Measurements from ENCODE around the gene SUPT3H. TPM values are rescaled to one million over a fixed set of nuclear protein-coding genes. Genes with fewer than 3 reads are reported as not detected.

Gene SUPT3H
- total and polyA plus RNA-seq, 2 donors (not counting 1 experiment from before 2014, with no cell fraction given): 5.5 to 12.4 TPM

DNA sequence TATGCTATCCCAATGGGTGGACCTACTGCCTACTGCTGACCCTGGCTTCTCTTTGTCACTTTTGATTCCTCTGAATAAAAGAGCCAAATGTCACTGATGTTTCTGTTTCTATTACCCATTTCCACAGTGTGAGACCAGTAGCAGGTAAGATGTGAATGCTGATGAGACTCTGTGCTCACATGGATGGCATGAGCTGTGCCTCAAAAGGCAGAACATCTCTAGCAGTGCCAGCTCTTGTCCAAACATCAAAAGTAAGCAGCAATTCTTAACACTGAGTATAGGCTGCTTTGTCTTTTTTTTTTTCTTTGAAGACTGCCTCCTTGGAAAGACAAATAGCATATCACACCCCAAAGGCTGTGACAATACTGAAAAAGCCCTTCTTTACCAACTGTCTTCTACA, 508.8 kb downstream of the SUPT3H start:
- Histone ChIP-seq H3K9ac (ENCODE audit: low read length) (no peak overlapping the region), H3K36me3 (replicated peaks in 1 of 2; ENCODE audit: control extremely low read depth in 1 of 2, control insufficient read depth in 1 of 2, extremely low read depth in 1 of 2, insufficient read depth in 2 of 2, low read length in 1 of 2) (no peaks in the 10 kb centered on the region), H3K4me2 (replicated peaks; ENCODE audit: low read depth, low read length, poor library complexity, severe bottlenecking) (no peak overlapping the region), H3K9me3 (ENCODE audit: control extremely low read depth in 1 of 3, control insufficient read depth in 2 of 3, insufficient read depth in 1 of 3, low read length in 2 of 3) (peaks cover 0 to 9% (median 6%) of the 10 kb centered on the region in 3 donors), H3K27me3 (replicated peaks in 1 of 4; ENCODE audit: control extremely low read depth in 1 of 4, control insufficient read depth in 3 of 4, insufficient read depth in 4 of 4, low read length in 3 of 4) (no peaks in the 10 kb centered on the region), H2AFZ (ENCODE audit: insufficient read depth, low read depth, low read length, poor library complexity, severe bottlenecking) (no peak overlapping the region), H3K27ac (ENCODE audit: low read length in 2 of 2) (no peak overlapping the region), H3K79me2 (ENCODE audit: control insufficient read depth, insufficient read depth, low read length) (no peaks in the 10 kb centered on the region), H3K4me3 (ENCODE audit: control extremely low read depth in 1 of 5, extremely low read depth in 1 of 5, insufficient read depth in 1 of 5, low read depth in 2 of 5, low read length in 4 of 5) (no peak overlapping the region), H3K4me1 (ENCODE audit: control insufficient read depth in 2 of 2, insufficient read depth in 2 of 2, low read length in 2 of 2) (peaks cover 4 to 12% of the 10 kb centered on the region in 2 donors), H4K20me1 (ENCODE audit: control insufficient read depth, insufficient read depth, low read length, poor library complexity, severe bottlenecking) (no peaks in the 10 kb centered on the region)
- CTCF ChIA-PET: interaction anchor here (0.7 kb wide), 1 partner anchor 8 kb away, joined by 3 read pairs; no protein-coding TSS in a partner anchor
- Mint-ChIP-seq H3K9me3 (ENCODE audit: insufficient read depth) (no peaks in the 10 kb centered on the region), H3K4me3 (no peak overlapping the region), H3K4me1 (peaks cover 14% of the 10 kb centered on the region), H3K27ac (no peak overlapping the region), H3K27me3 (no peaks in the 10 kb centered on the region)
- TF ChIP-seq, protein P1, sequence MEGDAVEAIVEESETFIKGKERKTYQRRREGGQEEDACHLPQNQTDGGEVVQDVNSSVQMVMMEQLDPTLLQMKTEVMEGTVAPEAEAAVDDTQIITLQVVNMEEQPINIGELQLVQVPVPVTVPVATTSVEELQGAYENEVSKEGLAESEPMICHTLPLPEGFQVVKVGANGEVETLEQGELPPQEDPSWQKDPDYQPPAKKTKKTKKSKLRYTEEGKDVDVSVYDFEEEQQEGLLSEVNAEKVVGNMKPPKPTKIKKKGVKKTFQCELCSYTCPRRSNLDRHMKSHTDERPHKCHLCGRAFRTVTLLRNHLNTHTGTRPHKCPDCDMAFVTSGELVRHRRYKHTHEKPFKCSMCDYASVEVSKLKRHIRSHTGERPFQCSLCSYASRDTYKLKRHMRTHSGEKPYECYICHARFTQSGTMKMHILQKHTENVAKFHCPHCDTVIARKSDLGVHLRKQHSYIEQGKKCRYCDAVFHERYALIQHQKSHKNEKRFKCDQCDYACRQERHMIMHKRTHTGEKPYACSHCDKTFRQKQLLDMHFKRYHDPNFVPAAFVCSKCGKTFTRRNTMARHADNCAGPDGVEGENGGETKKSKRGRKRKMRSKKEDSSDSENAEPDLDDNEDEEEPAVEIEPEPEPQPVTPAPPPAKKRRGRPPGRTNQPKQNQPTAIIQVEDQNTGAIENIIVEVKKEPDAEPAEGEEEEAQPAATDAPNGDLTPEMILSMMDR (IDR thresholded peaks at IDR 0.05): no peak
- no peak for TF ChIP-seq EZH2 (IDR thresholded peaks at IDR 0.05; ENCODE audit: borderline replicate concordance, insufficient read depth, low read depth, low read length, poor library complexity, severe bottlenecking)
- POLR2A ChIA-PET: no interaction called here
- intact Hi-C loops (cut with micrococcal nuclease): no loop called here
- ATAC-seq (ENCODE audit: low read depth): no peak
- no peak for DNase-seq

DNA sequence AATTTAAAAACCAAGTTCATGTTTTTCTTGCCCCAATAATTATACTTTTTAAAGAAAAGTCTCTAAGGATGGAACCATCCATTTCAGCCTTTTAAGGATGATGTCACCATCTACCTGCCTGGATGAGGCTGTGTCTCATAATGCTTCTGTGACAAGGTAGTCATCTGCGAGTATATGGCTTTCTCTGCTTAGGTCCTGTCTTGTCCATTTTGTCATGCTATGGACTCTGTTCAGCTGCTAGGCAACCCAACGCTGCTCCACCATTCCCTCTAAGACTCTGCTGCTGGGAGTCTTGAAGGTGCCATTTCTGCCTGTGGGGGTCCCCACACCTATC, 509.4 kb downstream of the SUPT3H start:
- Histone ChIP-seq H3K27me3 (replicated peaks in 1 of 4; ENCODE audit: control extremely low read depth in 1 of 4, control insufficient read depth in 3 of 4, insufficient read depth in 4 of 4, low read length in 3 of 4) (no peaks in the 10 kb centered on the region), H3K4me1 (ENCODE audit: control insufficient read depth in 2 of 2, insufficient read depth in 2 of 2, low read length in 2 of 2) (peaks cover 4 to 12% of the 10 kb centered on the region in 2 donors), H3K4me2 (replicated peaks; ENCODE audit: low read depth, low read length, poor library complexity, severe bottlenecking) (no peak overlapping the region), H3K9ac (ENCODE audit: low read length) (no peak overlapping the region), H3K79me2 (ENCODE audit: control insufficient read depth, insufficient read depth, low read length) (no peaks in the 10 kb centered on the region), H2AFZ (ENCODE audit: insufficient read depth, low read depth, low read length, poor library complexity, severe bottlenecking) (no peak overlapping the region), H3K36me3 (replicated peaks in 1 of 2; ENCODE audit: control extremely low read depth in 1 of 2, control insufficient read depth in 1 of 2, extremely low read depth in 1 of 2, insufficient read depth in 2 of 2, low read length in 1 of 2) (no peaks in the 10 kb centered on the region), H3K27ac (ENCODE audit: low read length in 2 of 2) (no peak overlapping the region), H4K20me1 (ENCODE audit: control insufficient read depth, insufficient read depth, low read length, poor library complexity, severe bottlenecking) (no peaks in the 10 kb centered on the region), H3K4me3 (ENCODE audit: control extremely low read depth in 1 of 5, extremely low read depth in 1 of 5, insufficient read depth in 1 of 5, low read depth in 2 of 5, low read length in 4 of 5) (no peak overlapping the region), H3K9me3 (ENCODE audit: control extremely low read depth in 1 of 3, control insufficient read depth in 2 of 3, insufficient read depth in 1 of 3, low read length in 2 of 3) (peaks cover 0 to 9% (median 6%) of the 10 kb centered on the region in 3 donors)
- Mint-ChIP-seq H3K27me3 (no peaks in the 10 kb centered on the region), H3K27ac (no peak overlapping the region), H3K4me3 (no peak overlapping the region), H3K4me1 (peaks cover 14% of the 10 kb centered on the region), H3K9me3 (ENCODE audit: insufficient read depth) (peaks cover 2% of the 10 kb centered on the region)
- no peak for DNase-seq
- intact Hi-C loops (cut with micrococcal nuclease): no loop called here
- TF ChIP-seq EZH2 (IDR thresholded peaks at IDR 0.05; ENCODE audit: borderline replicate concordance, insufficient read depth, low read depth, low read length, poor library complexity, severe bottlenecking): no peak
- TF ChIP-seq, protein P1 (IDR thresholded peaks at IDR 0.05): no peak
- WGBS (ENCODE audit: insufficient coverage): 83% methylated on average over 2 of the region's 2 CpGs
- CTCF ChIA-PET: interaction anchor here (0.7 kb wide), 1 partner anchor 7 kb away, joined by 3 read pairs; no protein-coding TSS in a partner anchor
- no peak for ATAC-seq (ENCODE audit: low read depth)
- POLR2A ChIA-PET: no interaction called here

Data from B cell (primary cell).